GM19397 (cell line): ENCODE results near the gene UBXN1.
"Not testable (repeated sequence)": the region's sequence is repeated elsewhere in the genome, so short reads cannot be mapped to it uniquely, and the experiment has no call there.

ENCODE experiments used
- ATAC-seq: cut with Tn5 transposase; IDR thresholded peaks from one replicate; pipeline ENCODE4 v1.9.1; 2021; ENCODE audit warnings: mild to moderate bottlenecking, moderate library complexity; ENCODE audit not compliant: unreplicated experiment

Gene UBXN1

DNA sequence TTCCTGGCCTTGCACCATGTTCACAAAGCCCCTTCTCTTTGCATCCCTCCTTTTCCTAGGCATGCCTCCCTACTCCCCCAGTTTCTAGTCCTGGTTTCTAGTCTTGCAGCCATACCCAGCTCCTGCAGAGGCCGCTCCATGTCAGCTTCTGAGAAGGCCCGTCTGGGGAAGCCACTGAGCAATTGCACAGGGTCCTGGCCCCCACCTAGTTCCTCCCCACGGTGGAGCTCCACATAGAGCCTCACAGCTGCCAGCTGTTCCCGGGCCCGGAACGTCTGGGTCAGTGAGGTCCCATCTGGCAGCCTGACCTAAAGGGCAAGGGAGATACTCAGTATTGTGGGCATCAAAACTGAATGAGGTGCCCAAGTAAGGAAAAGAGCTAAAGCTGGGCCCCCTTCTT is 2.2 kb downstream of the UBXN1 start:
- ATAC-seq, result no peak

DNA sequence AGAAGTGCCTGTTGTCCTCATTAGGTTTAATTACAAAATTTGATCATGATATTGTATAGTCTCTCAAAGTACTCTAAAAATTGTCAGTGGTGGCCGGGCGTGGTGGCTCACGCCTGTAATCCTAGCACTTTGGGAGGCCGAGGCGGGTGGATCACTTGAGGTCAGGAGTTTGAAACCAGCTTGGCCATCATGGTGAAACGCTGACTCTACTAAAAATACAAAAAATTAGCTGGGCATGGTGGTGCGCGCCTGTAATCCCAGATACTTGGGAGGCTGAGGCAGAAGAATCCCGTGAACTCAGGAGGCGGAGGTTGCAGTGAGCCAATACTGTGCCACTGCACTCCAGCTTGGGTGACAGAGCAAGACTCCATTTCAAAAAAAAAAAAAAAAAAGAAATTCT is 3.5 kb downstream of the UBXN1 start:
- ATAC-seq, result not testable (repeated sequence)

GRCh38 chr11:62673196-62673525 is 5.7 kb downstream of the UBXN1 start:
- no peak for ATAC-seq

- no peak for ATAC-seq
Observed at GRCh38 chr11:62671608-62672389, 7.1 kb downstream of the UBXN1 start, which contains the start of the genes LBHD1 and UQCC3. Gene LBHD1 (minus strand): TSS chr11:62672267. CDS start chr11:62670031, 2,236 bp downstream. Gene UQCC3 (plus strand): TSS chr11:62671673. CDS start chr11:62671746, 73 bp downstream.

DNA sequence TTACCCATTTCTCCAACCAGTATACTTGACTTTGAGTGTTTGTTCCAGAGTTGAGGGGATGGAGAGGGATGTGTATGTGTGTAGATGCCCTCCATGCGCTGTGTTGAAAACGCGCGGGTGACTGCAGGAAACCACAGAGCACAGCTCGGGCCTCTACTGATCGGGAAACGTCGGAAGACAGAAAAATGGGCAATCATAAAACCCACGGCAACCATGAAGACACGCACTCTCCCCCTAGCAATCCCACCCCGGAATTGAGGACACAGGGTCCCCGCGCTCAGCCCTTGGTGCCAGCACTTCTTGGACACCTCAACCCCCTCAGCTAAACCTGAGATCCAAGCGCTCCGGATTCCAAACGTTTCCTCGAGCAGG is 7.7 kb downstream of the UBXN1 start:
- ATAC-seq, result no peak

GRCh38 chr11:62669420-62670161 is 9.3 kb downstream of the UBXN1 start:
- no peak for ATAC-seq

DNA sequence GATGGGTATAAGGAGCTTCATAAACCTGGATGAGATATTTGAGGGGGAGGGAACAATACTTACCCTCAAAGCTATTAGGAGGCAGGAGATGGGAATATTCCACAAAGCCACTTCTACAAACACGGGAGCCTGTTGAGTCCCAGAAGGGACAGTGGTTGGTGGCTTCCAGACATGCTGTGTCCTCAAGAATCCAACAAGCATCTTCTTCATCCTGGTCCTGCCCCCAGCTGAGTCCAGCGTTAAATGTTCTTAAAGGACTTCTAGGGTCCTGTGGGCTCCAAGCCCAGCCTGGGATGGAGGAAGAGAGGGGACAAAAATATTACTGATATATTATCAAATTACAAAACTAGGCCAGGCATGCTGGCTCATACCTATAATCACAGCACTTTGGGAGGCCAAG is 11.4 kb downstream of the UBXN1 start:
- no peak for ATAC-seq

- ATAC-seq, result no peak
Observed at GRCh38 chr11:62666259-62666926, 12.5 kb downstream of the UBXN1 start.

- ATAC-seq, result no peak
Observed at GRCh38 chr11:62665599-62666258, 13.1 kb downstream of the UBXN1 start.

- ATAC-seq, result peak; percentile 86
Observed at GRCh38 chr11:62665075-62665598, 13.7 kb downstream of the UBXN1 start, which contains the start of the genes C11orf98 and CSKMT. Gene C11orf98 (minus strand): TSS chr11:62665210. CDS start chr11:62665169, 41 bp downstream. Gene CSKMT (plus strand): TSS chr11:62665312. CDS start chr11:62665880, 568 bp downstream.

GRCh38 chr11:62664405-62665074 is 14.3 kb downstream of the UBXN1 start:
- peak; percentile 16 for ATAC-seq

DNA sequence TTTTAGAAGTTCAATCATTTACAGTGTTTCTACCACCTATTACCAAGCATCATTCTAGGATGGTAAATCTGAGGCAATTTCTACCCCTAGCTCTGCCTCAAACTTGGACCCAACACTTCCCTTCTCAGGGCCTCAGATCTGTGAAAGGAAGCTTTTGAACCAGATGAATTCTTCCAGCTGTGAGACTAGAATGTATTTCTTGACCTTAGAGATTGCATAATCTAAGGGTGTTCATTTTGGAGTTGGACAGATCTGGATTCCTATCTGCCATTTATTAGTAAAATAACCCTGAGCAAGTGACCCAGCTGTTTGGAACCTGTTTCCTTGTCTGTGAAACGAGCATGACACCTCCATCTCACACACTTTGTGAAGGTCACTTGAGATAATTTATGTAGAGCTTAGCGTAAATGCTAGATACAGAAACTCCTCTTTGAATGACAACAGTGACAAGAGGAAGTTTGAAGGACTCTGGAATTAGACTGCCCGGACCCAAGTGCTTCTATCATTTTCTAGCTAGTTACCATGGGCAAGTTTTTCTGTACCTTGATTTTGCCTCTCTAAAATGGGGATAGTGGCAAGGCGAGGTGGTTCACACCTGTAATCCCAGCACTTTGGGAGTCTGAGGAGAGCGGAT is 22.0 kb downstream of the UBXN1 start:
- ATAC-seq, result no peak

DNA sequence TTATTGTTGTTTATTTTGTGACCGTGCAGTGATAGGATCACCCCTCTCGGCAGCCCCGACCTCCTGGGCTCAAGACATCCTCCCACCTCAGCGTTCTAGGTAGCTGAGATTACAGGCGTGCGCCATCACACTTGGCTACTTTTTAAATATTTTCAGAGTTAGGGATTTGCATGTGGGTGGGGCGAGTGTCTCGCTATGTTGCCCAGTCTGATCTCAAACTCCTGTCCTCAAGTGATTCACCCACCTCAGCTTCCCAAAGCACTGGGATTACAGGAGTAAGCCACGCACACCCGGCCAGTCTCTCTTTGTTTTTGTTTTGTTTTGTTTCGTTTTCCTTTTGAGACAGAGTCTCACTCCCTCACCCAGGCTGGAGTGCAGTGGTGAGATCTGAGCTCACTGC is 24.6 kb downstream of the UBXN1 start:
- ATAC-seq, result no peak

DNA sequence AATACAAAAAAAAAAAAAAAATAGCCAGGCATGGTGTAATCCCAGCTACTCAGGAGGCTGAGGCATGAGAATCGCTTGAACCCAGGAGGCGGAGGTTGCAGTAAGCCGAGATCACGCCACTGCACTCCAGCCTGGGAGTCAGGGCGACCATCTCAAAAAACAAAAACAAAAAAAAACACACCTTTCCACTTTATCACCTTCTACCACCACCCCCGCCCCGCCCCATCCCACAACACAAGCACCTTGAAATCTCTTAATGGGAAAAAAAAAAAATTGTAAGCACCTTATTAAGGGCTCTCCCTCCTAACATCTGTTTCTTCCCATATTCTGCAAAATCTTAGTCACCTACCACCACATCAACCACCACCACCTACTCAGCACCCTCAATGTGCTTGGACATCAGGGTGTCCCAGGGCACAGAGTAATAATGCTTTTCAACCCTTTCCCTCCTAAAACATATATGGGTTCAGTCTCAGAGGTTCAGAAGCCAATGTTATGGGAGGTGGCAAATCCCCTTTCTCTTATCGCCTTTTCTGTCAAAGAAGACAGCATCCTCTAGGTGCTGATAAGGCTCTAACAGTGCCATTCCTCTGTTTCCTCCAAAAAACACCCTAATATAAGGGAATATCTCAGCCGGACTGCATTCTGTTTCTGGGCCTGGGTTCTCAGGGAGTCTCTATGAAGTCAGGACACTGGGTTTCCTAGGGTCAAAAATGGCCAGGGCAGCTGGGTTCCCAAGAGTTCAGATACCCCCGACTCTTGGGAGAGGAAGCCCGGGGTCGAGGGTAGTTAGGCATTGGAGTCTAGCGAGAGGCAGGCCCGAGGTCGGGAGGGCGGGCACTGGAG is 26.5 kb downstream of the UBXN1 start:
- ATAC-seq, result peak; percentile 5

DNA sequence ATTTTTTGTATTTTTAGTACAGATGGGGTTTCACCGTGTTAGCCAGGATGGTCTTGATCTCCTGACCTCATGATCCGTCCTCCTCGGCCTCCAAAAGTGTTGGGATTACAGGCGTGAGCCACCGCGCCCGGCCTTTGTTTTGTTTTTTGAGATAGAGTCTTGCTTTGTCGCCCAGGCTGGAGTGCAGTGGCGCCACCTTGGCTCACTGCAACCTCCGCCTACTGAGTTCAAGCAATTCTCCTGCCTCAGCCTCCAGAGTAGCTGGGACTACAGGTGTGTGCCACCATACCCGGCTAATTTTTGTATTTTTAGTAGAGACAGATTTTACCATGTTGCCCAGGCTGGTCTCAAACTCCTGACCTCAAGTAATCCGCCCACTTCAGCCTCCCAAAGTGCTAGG is 28.6 kb downstream of the UBXN1 start:
- ATAC-seq, result not testable (repeated sequence)

GRCh38 chr11:62649486-62649885 is 29.4 kb downstream of the UBXN1 start:
- no peak for ATAC-seq

GRCh38 chr11:62648967-62649364 is 29.9 kb downstream of the UBXN1 start:
- ATAC-seq, result no peak

- ATAC-seq, result no peak
Observed at GRCh38 chr11:62648185-62648966, 30.5 kb downstream of the UBXN1 start.
